NK-92 (cell line): ENCODE results near the gene HDAC6.
"Not testable (repeated sequence)": the region's sequence is repeated elsewhere in the genome, so short reads cannot be mapped to it uniquely, and the experiment has no call there.

Experiments
- DNase-seq: peaks from one replicate; lab custom pipeline; 2025; ENCODE audit not compliant: unreplicated experiment; lab: John Stamatoyannopoulos, UW

HDAC6 gene

DNA sequence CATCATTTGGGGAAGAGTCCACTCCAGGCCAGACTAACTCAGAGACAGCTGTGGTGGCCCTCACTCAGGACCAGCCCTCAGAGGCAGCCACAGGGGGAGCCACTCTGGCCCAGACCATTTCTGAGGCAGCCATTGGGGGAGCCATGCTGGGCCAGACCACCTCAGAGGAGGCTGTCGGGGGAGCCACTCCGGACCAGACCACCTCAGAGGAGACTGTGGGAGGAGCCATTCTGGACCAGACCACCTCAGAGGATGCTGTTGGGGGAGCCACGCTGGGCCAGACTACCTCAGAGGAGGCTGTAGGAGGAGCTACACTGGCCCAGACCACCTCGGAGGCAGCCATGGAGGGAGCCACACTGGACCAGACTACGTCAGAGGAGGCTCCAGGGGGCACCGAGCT is 21.2 kb downstream of the HDAC6 start:
- no peak for DNase-seq

DNA sequence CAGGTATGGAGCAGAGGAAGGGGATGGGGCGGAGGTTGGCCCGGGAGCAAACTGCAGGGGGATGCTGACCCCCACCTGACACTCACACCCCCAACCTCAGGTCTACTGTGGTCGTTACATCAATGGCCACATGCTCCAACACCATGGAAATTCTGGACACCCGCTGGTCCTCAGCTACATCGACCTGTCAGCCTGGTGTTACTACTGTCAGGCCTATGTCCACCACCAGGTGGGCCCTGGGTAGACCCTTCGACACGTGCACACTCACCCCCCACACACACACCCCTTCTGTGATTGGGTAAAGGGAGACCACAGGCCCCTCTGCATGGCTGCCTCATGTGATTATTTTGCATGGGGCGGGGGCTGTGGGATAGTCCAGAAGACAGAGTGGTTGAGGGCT is 22.2 kb downstream of the HDAC6 start:
- DNase-seq, result no peak

- no peak for DNase-seq
Measured at GRCh38 chrX:48826135-48826875, 24.4 kb downstream of the HDAC6 start, which contains the start of gene ERAS. TSS of gene ERAS (plus strand) at chrX:48826513. CDS start at chrX:48829124, 2,611 bp downstream.

DNA sequence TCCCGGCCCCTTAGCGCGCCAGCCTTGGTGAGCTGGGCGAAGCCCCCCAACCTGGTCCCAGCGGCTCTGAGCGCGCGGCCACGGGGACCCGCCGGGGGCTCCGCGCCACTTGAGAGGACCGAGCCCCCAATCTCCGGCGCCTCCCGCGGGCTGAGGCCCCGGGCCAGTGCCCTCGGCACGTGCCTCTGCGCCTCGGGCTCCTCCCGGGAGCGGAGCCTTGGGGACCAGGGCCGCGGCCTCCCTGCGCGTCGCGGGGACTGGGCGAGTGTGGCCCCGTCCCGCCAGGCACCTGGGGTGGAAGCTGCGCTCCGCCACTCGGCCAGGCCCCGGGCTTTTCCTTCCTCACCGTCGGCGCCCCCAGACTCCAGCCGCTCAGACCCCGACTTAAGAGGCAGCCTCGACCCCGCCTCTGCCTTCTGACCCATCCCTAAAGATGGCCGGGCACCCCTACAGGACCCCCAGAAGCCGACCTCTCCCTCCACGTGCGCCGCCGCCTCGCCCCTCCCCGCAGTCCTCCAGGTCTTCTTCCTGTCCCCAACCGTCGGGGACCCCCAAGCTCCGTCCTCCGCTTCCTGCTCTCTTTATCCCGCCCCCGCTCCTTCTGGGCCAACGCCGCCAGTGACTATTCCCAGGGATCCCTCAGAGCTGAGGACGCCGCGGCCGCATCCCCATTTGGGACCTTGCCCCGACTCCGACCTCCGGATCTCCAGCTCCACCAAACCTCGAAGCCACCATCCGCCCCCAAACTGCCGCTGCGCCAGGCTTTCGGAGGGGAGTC is 25.2 kb downstream of the HDAC6 start:
- DNase-seq, result no peak

- DNase-seq, result no peak
Measured at GRCh38 chrX:48827654-48827968, 25.7 kb downstream of the HDAC6 start.

DNA sequence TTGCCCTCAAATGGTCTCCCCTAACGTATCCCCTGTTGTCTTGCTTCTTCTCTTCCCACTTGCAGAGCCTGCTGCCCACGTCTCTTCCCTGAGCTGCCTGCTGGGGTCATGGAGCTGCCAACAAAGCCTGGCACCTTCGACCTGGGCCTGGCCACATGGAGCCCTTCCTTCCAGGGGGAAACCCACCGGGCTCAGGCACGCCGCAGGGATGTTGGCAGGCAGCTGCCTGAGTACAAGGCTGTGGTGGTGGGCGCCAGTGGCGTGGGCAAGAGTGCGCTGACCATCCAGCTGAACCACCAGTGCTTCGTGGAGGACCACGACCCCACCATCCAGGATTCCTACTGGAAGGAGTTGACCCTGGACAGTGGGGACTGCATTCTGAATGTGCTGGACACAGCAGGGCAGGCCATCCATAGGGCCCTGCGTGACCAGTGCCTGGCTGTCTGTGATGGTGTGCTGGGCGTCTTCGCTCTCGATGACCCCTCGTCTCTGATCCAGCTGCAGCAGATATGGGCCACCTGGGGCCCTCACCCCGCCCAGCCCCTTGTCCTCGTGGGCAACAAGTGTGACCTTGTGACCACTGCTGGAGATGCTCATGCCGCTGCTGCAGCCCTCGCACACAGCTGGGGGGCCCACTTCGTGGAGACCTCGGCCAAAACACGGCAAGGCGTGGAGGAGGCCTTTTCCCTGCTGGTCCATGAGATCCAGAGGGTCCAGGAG is 27.3 kb downstream of the HDAC6 start:
- no peak for DNase-seq

GRCh38 chrX:48831136-48831908 is 29.5 kb downstream of the HDAC6 start:
- no peak for DNase-seq

DNA sequence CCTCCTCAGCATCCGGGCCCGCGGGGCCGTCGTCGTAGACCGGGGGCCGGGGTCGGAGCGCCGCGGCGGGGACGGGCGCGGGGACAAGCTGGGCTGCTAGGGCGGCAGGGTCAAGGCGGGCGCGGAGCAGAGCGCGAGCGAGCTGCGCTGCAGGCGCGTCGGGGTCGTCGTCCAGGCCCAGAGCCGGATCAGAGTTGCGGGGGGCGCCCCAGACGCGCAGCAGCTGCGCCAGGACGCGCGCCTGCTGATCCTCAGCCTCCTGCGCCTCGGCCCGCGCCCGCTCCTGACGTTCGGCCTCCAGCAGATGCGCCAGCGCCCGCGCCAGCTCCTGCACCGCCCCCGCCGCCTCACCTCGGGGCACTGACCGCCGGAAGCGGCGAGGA is 30.0 kb downstream of the HDAC6 start:
- no peak for DNase-seq

GRCh38 chrX:48833542-48834138 is 31.8 kb downstream of the HDAC6 start:
- DNase-seq, result no peak

- DNase-seq, result no peak
Measured at GRCh38 chrX:48834383-48834709, 32.5 kb downstream of the HDAC6 start.

GRCh38 chrX:48835524-48836329 is 33.9 kb downstream of the HDAC6 start, which contains the start of gene PCSK1N:
TSS of gene PCSK1N (minus strand) at chrX:48835610. CDS start at chrX:48835532, 78 bp downstream.
- DNase-seq, result no peak

- no peak for DNase-seq
Measured at GRCh38 chrX:48839686-48840085, 37.8 kb downstream of the HDAC6 start.

DNA sequence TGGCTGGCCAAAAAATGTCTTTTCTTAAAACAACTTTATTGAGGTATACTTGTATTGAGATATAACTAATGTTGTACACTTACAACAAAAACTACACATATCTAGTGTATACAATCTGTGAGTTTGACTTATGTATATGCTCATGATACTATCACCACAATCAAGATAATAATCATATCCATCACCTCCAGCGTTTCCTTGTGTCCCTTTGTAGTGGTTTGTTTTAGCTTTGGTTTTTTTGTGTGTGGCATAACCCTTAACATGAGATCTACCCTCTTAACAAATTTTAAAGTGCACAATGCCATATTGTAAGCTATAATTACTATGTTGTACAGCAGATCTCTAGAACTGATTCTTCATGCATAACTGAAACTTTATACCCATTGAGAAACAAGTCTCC is 47.0 kb downstream of the HDAC6 start:
- DNase-seq, result no peak

- no peak for DNase-seq
Measured at GRCh38 chrX:48852857-48853256, 51.0 kb downstream of the HDAC6 start.

DNA sequence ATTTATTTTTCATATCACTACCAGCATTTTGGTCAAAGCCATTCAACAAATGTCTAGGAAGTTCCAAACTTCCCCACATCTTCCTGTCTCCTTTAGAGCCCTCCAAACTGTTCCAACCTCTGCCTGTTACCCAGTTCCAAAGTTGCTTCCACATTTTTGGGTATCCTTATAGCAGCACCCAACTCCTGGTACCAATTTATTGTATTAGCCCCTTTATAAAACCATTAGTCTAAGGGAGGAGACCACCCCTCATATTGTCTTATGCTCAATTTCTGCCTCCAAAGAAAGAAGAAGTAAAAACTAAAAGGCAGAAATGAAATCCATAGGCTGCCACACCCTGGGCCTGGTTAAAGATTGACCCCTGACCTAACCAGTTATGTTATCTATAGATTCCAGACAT is 51.6 kb downstream of the HDAC6 start:
- not testable (repeated sequence) for DNase-seq

- not testable (repeated sequence) for DNase-seq
Measured at GRCh38 chrX:48854121-48854804, 52.4 kb downstream of the HDAC6 start.

GRCh38 chrX:48854898-48855297 is 53.0 kb downstream of the HDAC6 start:
- DNase-seq, result no peak

DNA sequence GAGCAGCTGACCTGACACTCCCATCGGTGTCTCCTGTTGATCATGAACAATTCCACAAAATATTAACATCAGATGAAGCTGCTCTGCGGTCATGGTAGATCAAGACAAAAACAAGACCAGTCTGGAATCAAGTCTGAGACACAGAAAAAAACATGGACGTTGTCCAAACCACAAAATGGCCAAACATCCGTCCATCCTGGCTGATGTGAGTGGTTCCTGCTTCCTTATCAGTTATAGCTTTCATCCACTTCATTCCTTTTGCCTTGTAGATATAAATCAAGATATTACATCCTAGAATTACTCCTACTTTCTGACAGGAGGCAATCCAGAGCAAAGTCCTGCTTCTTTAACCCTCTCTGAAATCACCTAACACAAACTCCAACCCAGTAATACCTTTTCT is 62.3 kb downstream of the HDAC6 start:
- no peak for DNase-seq

- DNase-seq, result not testable (repeated sequence)
Measured at GRCh38 chrX:48872017-48872416, 70.2 kb downstream of the HDAC6 start.
